ENCODE results near the gene FOXP4.
A peak's percentile ranks its signal among the peaks of the same experiment; 100 is the strongest.

Gene FOXP4

GRCh38 chr6:41529970-41530369 lies 16.2 kb upstream of the FOXP4 start:
- FAIRE-seq (no peak), DNase-seq (ENCODE audit: insufficient read length, low spot score) (no peak)
- TF ChIP-seq POLR2A (IDR thresholded peaks at IDR 0.05; ENCODE audit: low read depth, low read length), result no peak

- DNase-seq (ENCODE audit: insufficient read length, low spot score) (no peak), FAIRE-seq (no peak)
- TF ChIP-seq POLR2A (IDR thresholded peaks at IDR 0.05; ENCODE audit: low read depth, low read length), result no peak
These were observed 15.7 kb upstream of the FOXP4 start for GRCh38 chr6:41530476-41530875.

DNA sequence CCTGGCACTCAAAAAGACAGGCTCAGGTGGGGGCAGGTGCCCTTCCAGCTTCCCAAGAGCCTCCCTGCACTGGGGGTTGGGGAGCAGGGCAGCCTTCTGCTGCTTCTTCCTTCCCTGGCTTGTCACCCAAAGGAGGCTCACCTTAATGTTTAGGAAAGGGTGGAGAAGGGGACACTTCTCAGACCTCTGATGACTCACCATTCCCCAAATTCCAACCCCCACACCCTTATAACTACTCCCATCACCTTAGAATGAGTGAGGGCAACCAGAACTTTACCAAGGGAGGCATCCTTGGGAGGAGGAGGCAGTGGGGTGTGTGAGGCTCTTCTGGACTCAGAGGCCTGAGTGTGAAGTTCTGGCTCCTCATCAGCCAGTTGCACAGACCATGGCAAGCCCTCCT lies 15.2 kb upstream of the FOXP4 start:
- DNase-seq (ENCODE audit: insufficient read length, low spot score) (no peak), FAIRE-seq (no peak)
- TF ChIP-seq POLR2A (IDR thresholded peaks at IDR 0.05; ENCODE audit: low read depth, low read length), result no peak

- no peak for TF ChIP-seq POLR2A (IDR thresholded peaks at IDR 0.05; ENCODE audit: low read depth, low read length)
- FAIRE-seq, result no peak
These were observed 14.3 kb upstream of the FOXP4 start for GRCh38 chr6:41531591-41532582.

GRCh38 chr6:41535766-41536165 lies 10.4 kb upstream of the FOXP4 start:
- FAIRE-seq, result no peak
- no peak for TF ChIP-seq POLR2A (IDR thresholded peaks at IDR 0.05; ENCODE audit: low read depth, low read length)
- DNase-seq (ENCODE audit: insufficient read length, low spot score), result no peak

More at GRCh38 chr6:41531591-41532582, 14.3 kb upstream of the FOXP4 start:
- no peak for DNase-seq (ENCODE audit: insufficient read length, low spot score)

DNA sequence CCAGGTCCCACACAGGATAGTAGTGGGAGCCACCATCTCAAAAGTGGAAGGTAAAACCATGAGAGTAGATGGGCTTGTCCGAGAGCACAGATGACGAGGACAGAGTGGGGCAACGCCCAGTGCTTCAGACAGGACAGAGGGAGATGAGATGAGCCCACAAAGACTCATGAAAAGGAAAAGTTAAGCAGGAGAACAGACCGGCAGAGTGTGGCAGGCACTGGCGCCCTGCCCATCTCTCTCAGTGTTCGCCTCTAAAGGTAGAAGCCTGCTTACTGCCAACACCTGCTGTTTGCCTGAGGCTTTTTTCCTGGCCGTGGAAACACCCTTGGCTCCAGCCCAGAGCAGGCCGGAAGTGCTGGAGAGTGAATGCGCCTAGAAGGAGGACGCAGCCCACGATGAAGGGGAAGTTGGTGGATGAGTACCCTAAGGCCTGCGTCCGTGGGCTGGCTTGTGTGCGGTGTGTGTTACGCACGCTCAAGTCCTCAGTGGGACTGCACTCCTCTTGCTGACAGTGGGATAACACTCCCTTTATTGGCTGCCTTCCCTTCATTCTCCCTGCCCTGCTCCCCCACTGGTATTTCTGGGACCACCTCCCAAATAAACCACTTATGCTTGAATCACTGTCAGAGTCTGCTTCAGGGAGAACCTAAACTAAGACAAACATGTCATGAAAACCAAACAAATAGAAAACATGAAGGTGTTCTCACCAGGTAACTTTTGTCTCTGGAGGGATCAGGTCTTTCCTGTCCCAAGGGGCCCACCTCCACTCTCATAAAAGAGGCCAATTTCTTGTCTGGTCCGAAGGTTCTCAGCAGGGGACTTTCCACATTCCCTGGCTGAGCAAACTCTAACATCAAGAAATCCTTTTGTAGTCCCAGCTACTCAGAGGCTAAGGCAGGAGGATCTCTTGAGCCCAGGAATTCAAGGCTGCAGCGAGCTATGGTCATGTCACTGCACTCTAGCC lies 9.1 kb upstream of the FOXP4 start:
- TF ChIP-seq POLR2A (IDR thresholded peaks at IDR 0.05; ENCODE audit: low read depth, low read length), result no peak
- FAIRE-seq, result no peak

DNA sequence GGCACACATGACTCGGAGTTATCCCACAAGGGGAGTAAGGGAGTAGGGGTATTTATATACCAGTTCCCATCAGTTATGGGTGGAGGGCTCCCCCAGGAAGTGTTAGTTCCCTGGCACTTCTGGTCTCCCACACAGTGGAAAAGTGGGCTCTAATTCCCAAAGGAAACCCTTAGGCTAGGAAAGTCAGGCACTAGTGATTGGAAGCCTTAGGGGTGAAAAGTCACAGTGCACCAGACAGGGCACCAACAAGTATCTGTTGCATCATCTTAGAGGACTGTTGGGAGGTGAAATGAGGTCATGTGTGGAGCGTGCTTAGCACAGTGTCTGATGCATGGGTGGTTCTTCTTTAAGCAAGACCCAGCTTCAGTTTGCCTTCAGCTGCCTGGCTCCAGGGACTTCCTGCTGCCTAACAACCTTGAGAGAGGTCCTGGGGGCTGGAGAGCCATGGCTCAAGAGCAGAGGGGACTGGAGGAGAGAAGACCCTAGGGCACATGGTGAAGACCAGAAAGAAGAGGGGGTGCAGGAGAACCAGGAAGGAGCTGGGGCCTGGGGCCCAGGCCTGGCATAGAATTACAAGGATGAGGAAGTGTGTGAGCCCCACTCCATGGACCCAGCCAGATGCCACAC lies 7.5 kb upstream of the FOXP4 start:
- FAIRE-seq (no peak), DNase-seq (ENCODE audit: insufficient read length, low spot score) (no peak)
- TF ChIP-seq POLR2A (IDR thresholded peaks at IDR 0.05; ENCODE audit: low read depth, low read length), result no peak

More for the DNA sequence above, 9.1 kb upstream of the FOXP4 start:
- no peak for DNase-seq (ENCODE audit: insufficient read length, low spot score)

DNA sequence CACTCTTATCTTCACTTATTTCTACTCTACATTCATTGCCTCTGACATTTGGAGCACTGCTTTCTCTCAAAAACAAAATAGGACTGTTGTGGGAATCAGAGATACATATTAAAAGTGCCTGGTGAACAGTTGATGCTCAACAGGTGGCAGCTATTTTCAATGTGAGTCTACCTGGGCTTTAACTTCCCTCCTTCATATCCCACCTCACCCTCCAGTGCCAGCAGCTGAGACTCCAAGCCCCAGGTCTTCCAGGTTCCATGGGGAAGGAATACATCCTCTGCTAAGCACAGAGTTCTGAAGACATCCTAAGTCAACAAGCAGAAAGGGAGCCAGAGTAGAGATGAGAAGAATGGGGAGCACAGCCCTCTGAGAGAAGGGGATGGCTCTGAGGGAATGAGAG lies 7.0 kb upstream of the FOXP4 start:
- TF ChIP-seq POLR2A (IDR thresholded peaks at IDR 0.05; ENCODE audit: low read depth, low read length), result no peak
- no peak for FAIRE-seq
- DNase-seq (ENCODE audit: insufficient read length, low spot score), result no peak

DNA sequence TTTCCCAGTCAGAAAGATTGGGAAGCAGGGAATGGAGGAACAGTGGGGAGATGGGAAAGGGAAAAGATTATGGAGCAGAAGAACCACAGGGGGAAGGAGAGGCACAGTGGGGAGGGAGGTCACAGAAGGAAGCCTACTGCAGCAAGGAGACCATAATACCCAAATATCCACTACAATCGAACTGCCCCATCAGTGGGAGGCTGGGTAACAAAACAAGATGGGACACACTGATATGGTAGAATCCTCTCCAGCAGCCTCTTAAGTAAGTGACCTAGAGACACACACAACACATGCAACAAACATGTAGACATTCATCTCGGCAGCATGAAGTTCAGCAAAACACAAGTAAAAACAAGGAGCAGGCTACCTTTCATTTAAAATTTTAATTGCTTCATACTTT lies 4.8 kb upstream of the FOXP4 start:
- TF ChIP-seq POLR2A (IDR thresholded peaks at IDR 0.05; ENCODE audit: low read depth, low read length), result no peak
- no peak for DNase-seq (ENCODE audit: insufficient read length, low spot score)
- no peak for FAIRE-seq

GRCh38 chr6:41543087-41543486 lies 3.1 kb upstream of the FOXP4 start:
- TF ChIP-seq POLR2A (IDR thresholded peaks at IDR 0.05; ENCODE audit: low read depth, low read length), result no peak
- no peak for DNase-seq (ENCODE audit: insufficient read length, low spot score)
- no peak for FAIRE-seq

DNA sequence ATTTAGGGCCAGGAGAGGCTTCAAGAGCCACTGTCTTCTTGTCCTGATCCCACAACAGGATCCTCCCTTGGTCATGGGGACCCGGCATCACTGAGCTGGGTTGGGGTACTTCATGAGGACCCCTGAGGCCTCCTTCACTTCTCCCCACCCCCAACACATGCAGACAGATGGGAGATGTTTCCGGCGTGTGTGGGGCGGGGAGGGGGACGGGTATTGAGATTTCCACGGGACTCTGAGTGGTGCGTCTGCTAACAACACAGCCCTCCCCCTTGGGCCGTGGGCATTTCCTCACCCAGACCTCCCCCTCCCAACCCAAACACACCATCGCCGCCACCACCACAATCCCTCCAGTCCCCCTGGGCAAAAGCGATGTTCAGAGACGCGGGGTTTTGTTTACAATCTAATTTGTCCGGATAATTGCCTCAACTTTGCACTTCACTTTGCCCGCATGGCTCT lies 906 bp upstream of the FOXP4 start:
- TF ChIP-seq POLR2A (IDR thresholded peaks at IDR 0.05; ENCODE audit: low read depth, low read length), result no peak
- DNase-seq (ENCODE audit: insufficient read length, low spot score) (no peak), FAIRE-seq (no peak)

- FAIRE-seq (no peak), DNase-seq (ENCODE audit: insufficient read length, low spot score) (no peak)
- peak; percentile 15 for TF ChIP-seq POLR2A (IDR thresholded peaks at IDR 0.05; ENCODE audit: low read depth, low read length)
These were observed 289 bp downstream of the FOXP4 start for GRCh38 chr6:41546475-41546865.
